ENCODE data around the gene PLAAT5. TPM values are rescaled to one million over a fixed set of nuclear protein-coding genes. Genes with fewer than 3 reads are reported as not detected.
"Not testable (repeated sequence)": the region's sequence is repeated elsewhere in the genome, so short reads cannot be mapped to it uniquely, and the experiment has no call there.

Gene PLAAT5
- total and polyA plus RNA-seq, 2 donors from 2014 or later = 0.72 to 7.6 TPM

GRCh38 chr11:63530021-63530420, 39.1 kb upstream of the PLAAT5 start:
- H3K36me3 ChIP-seq (ENCODE audit: control insufficient read depth in 2 of 3, insufficient read depth in 3 of 3, low read length in 3 of 3) = no peaks in the 10 kb centered on the region
- H3K27ac ChIP-seq (ENCODE audit: low read depth in 2 of 2, low read length in 2 of 2) = no peak overlapping the region
- no peak overlapping the region for H3K9ac ChIP-seq (ENCODE audit: low read length in 3 of 3)
- H3K4me1 ChIP-seq (ENCODE audit: control insufficient read depth in 2 of 3, insufficient read depth in 2 of 3, low read depth in 1 of 3, low read length in 3 of 3) = peaks cover 0 to 20% (median 19%) of the 10 kb centered on the region in 3 donors
- H3K9me3 ChIP-seq (ENCODE audit: control insufficient read depth in 2 of 3, insufficient read depth in 1 of 3, low read length in 3 of 3) = no peaks in the 10 kb centered on the region
- no peak overlapping the region for H3K4me3 ChIP-seq (ENCODE audit: low read length in 3 of 3)
- no peak for TF ChIP-seq CTCF (IDR thresholded peaks at IDR 0.05; ENCODE audit: borderline replicate concordance, extremely low read depth, insufficient read depth)
- FAIRE-seq = no peak
- no peak for DNase-seq
- intact Hi-C loops (cut with DNase I) = no loop called here
- H3K27me3 ChIP-seq (ENCODE audit: control insufficient read depth, insufficient read depth, low read length) = no peaks in the 10 kb centered on the region

GRCh38 chr11:63529373-63529772, 38.4 kb upstream of the PLAAT5 start:
- H3K27me3 ChIP-seq (ENCODE audit: control insufficient read depth, insufficient read depth, low read length); H3K9me3 ChIP-seq (ENCODE audit: control insufficient read depth in 2 of 3, insufficient read depth in 1 of 3, low read length in 3 of 3); DNase-seq; H3K4me3 ChIP-seq (ENCODE audit: low read length in 3 of 3); FAIRE-seq; H3K36me3 ChIP-seq (ENCODE audit: control insufficient read depth in 2 of 3, insufficient read depth in 3 of 3, low read length in 3 of 3); H3K9ac ChIP-seq (ENCODE audit: low read length in 3 of 3); intact Hi-C loops (cut with DNase I): not testable (repeated sequence)
- H3K27ac ChIP-seq (ENCODE audit: low read depth in 2 of 2, low read length in 2 of 2) = peak overlapping the region in 1 of 2 donors; percentile 28
- H3K4me1 ChIP-seq (ENCODE audit: control insufficient read depth in 2 of 3, insufficient read depth in 2 of 3, low read depth in 1 of 3, low read length in 3 of 3) = peaks cover 0 to 20% (median 19%) of the 10 kb centered on the region in 3 donors

- H3K4me1 ChIP-seq (ENCODE audit: control insufficient read depth in 2 of 3, insufficient read depth in 2 of 3, low read depth in 1 of 3, low read length in 3 of 3) = peaks cover 0 to 20% (median 19%) of the 10 kb centered on the region in 3 donors
- H3K27ac ChIP-seq (ENCODE audit: low read depth in 2 of 2, low read length in 2 of 2) = peak overlapping the region; percentile 5 to 53
- FAIRE-seq; DNase-seq; H3K36me3 ChIP-seq (ENCODE audit: control insufficient read depth in 2 of 3, insufficient read depth in 3 of 3, low read length in 3 of 3); H3K9me3 ChIP-seq (ENCODE audit: control insufficient read depth in 2 of 3, insufficient read depth in 1 of 3, low read length in 3 of 3); H3K27me3 ChIP-seq (ENCODE audit: control insufficient read depth, insufficient read depth, low read length); H3K9ac ChIP-seq (ENCODE audit: low read length in 3 of 3); H3K4me3 ChIP-seq (ENCODE audit: low read length in 3 of 3); intact Hi-C loops (cut with DNase I): not testable (repeated sequence)
Observed at GRCh38 chr11:63528729-63529278, 37.8 kb upstream of the PLAAT5 start.

- H3K9me3 ChIP-seq (ENCODE audit: control insufficient read depth in 2 of 3, insufficient read depth in 1 of 3, low read length in 3 of 3); FAIRE-seq; H3K27me3 ChIP-seq (ENCODE audit: control insufficient read depth, insufficient read depth, low read length); H3K9ac ChIP-seq (ENCODE audit: low read length in 3 of 3); intact Hi-C loops (cut with DNase I); H3K27ac ChIP-seq (ENCODE audit: low read depth in 2 of 2, low read length in 2 of 2); H3K36me3 ChIP-seq (ENCODE audit: control insufficient read depth in 2 of 3, insufficient read depth in 3 of 3, low read length in 3 of 3); H3K4me3 ChIP-seq (ENCODE audit: low read length in 3 of 3); DNase-seq: not testable (repeated sequence)
- peaks cover 0 to 19% (median 16%) of the 10 kb centered on the region in 3 donors for H3K4me1 ChIP-seq (ENCODE audit: control insufficient read depth in 2 of 3, insufficient read depth in 2 of 3, low read depth in 1 of 3, low read length in 3 of 3)
Observed at GRCh38 chr11:63528156-63528555, 37.2 kb upstream of the PLAAT5 start.

- no peak overlapping the region for H3K27ac ChIP-seq (ENCODE audit: low read depth in 2 of 2, low read length in 2 of 2)
- no peak for FAIRE-seq
- H3K4me1 ChIP-seq (ENCODE audit: control insufficient read depth in 2 of 3, insufficient read depth in 2 of 3, low read depth in 1 of 3, low read length in 3 of 3) = peaks cover 0 to 15% (median 13%) of the 10 kb centered on the region in 3 donors
- H3K9ac ChIP-seq (ENCODE audit: low read length in 3 of 3) = no peak overlapping the region
- H3K4me3 ChIP-seq (ENCODE audit: low read length in 3 of 3) = peak overlapping the region in 1 of 3 donors; percentile 14
- intact Hi-C loops (cut with DNase I) = no loop called here
- no peak for TF ChIP-seq CTCF (IDR thresholded peaks at IDR 0.05; ENCODE audit: borderline replicate concordance, extremely low read depth, insufficient read depth)
- no peaks in the 10 kb centered on the region for H3K27me3 ChIP-seq (ENCODE audit: control insufficient read depth, insufficient read depth, low read length)
- H3K36me3 ChIP-seq (ENCODE audit: control insufficient read depth in 2 of 3, insufficient read depth in 3 of 3, low read length in 3 of 3) = no peaks in the 10 kb centered on the region
- peaks cover 0 to 4% (median 0%) of the 10 kb centered on the region in 3 donors for H3K9me3 ChIP-seq (ENCODE audit: control insufficient read depth in 2 of 3, insufficient read depth in 1 of 3, low read length in 3 of 3)
- no peak for DNase-seq
Observed at GRCh38 chr11:63527667-63528066, 36.7 kb upstream of the PLAAT5 start.

All from kidney (tissue), 14 donors.